Left ventricle myocardium inferior (tissue), 1 donor: ENCODE measurements around the gene SCTR. TPM values are rescaled to one million over a fixed set of nuclear protein-coding genes. Genes with fewer than 3 reads are reported as not detected.

Source experiments
- DNase-seq: peaks from one replicate; pipeline ENCODE4 v3.0.0-alpha.2; 2020
- H3K27ac ChIP-seq: fragments of 200-600 bp; replicated peaks from 2 replicates; pipeline ENCODE4 v1.8.0; 2021
- H3K27me3 ChIP-seq: fragments of 200-600 bp; 2 replicates; pipeline ENCODE4 v1.8.0; 2021; ENCODE audit warnings: low read depth
- H3K36me3 ChIP-seq: fragments of 200-600 bp; 2 replicates; pipeline ENCODE4 v1.8.0; 2021
- H3K4me1 ChIP-seq: fragments of 200-600 bp; 2 replicates; pipeline ENCODE4 v1.8.0; 2021
- H3K4me3 ChIP-seq: fragments of 200-600 bp; 2 replicates; pipeline ENCODE4 v1.8.0; 2021; ENCODE audit warnings: mild to moderate bottlenecking, moderate library complexity
- H3K9me3 ChIP-seq: fragments of 200-600 bp; replicated peaks from 2 replicates; pipeline ENCODE4 v1.8.0; 2021
- CTCF ChIP-seq: fragments of 200-600 bp; IDR thresholded peaks from 2 replicates; pipeline ENCODE4 v1.8.0; 2021; ENCODE audit warnings: antibody characterized with exemption, mild to moderate bottlenecking, borderline replicate concordance
- intact Hi-C: fragments of 100-400 bp; cut with micrococcal nuclease; formaldehyde crosslinking; loops from one replicate; pipeline ENCODE4 v1.11.0; 2022
- total RNA-seq: library from RNA; stranded (reverse); fragmentation: NEBNext Ultra II Directional; extraction: Animal tissue kit (Norgen Biotek cat#: 25700); gene quantifications from one replicate; pipeline ENCODE4 v1.2.1, GENCODE V29; 2021
- donor health status: DM: no; HTN: yes; CAD: no; lungs with severe emphysema.

SCTR gene
- total RNA-seq, 1 donor from 2014 or later, result 1.2 TPM

- H3K4me1 ChIP-seq, result peaks cover 35% of the 10 kb centered on the region
- TF ChIP-seq CTCF, result no peak
- intact Hi-C loops, result loop anchor here (5.0 kb wide), 1 partner anchor 69 kb away; no protein-coding TSS in a partner anchor
- no peaks in the 10 kb centered on the region for H3K9me3 ChIP-seq
- peaks cover 13% of the 10 kb centered on the region for H3K27me3 ChIP-seq
- peak overlapping the region; percentile 85 for H3K27ac ChIP-seq
- no peak overlapping the region for H3K4me3 ChIP-seq
- no peaks in the 10 kb centered on the region for H3K36me3 ChIP-seq
- no peak for DNase-seq
Measured at GRCh38 chr2:119475857-119476244, 48.4 kb downstream of the SCTR start.

GRCh38 chr2:119475225-119475856 lies 48.9 kb downstream of the SCTR start:
- H3K27ac ChIP-seq, result peak overlapping the region; percentile 85
- DNase-seq, result peak; percentile 57
- peaks cover 30% of the 10 kb centered on the region for H3K4me1 ChIP-seq
- no peaks in the 10 kb centered on the region for H3K9me3 ChIP-seq
- peaks cover 13% of the 10 kb centered on the region for H3K27me3 ChIP-seq
- peak; percentile 43 for TF ChIP-seq CTCF
- intact Hi-C loops, result loop anchor here (5.0 kb wide), 1 partner anchor 68 kb away; no protein-coding TSS in a partner anchor
- H3K36me3 ChIP-seq, result no peaks in the 10 kb centered on the region
- H3K4me3 ChIP-seq, result no peak overlapping the region

GRCh38 chr2:119474371-119475224 lies 49.7 kb downstream of the SCTR start:
- intact Hi-C loops, result loop anchor here (5.0 kb wide), 1 partner anchor 67 kb away; no protein-coding TSS in a partner anchor
- Histone ChIP-seq H3K36me3 (no peaks in the 10 kb centered on the region), H3K27me3 (peaks cover 13% of the 10 kb centered on the region), H3K9me3 (no peaks in the 10 kb centered on the region), H3K4me1 (peaks cover 29% of the 10 kb centered on the region), H3K4me3 (no peak overlapping the region), H3K27ac (peak overlapping the region; percentile 85)
- no peak for DNase-seq
- no peak for TF ChIP-seq CTCF

GRCh38 chr2:119473621-119474370 lies 50.5 kb downstream of the SCTR start:
- no peaks in the 10 kb centered on the region for H3K9me3 ChIP-seq
- intact Hi-C loops, result no loop called here
- TF ChIP-seq CTCF, result no peak
- H3K36me3 ChIP-seq, result no peaks in the 10 kb centered on the region
- peak overlapping the region; percentile 85 for H3K27ac ChIP-seq
- peaks cover 13% of the 10 kb centered on the region for H3K27me3 ChIP-seq
- H3K4me3 ChIP-seq, result no peak overlapping the region
- DNase-seq, result no peak
- peaks cover 34% of the 10 kb centered on the region for H3K4me1 ChIP-seq

GRCh38 chr2:119472749-119473148 lies 51.5 kb downstream of the SCTR start:
- Histone ChIP-seq H3K27ac (no peak overlapping the region), H3K36me3 (no peaks in the 10 kb centered on the region), H3K9me3 (no peaks in the 10 kb centered on the region), H3K4me1 (peaks cover 43% of the 10 kb centered on the region), H3K27me3 (peaks cover 13% of the 10 kb centered on the region), H3K4me3 (no peak overlapping the region)
- intact Hi-C loops, result no loop called here
- no peak for TF ChIP-seq CTCF
- DNase-seq, result no peak
